ENCODE results near the gene NLRC5. TPM values are rescaled to one million over a fixed set of nuclear protein-coding genes. Genes with fewer than 3 reads are reported as not detected.

NLRC5 gene
- total RNA-seq, 1 donor from 2014 or later, result 47.5 TPM

GRCh38 chr16:56997264-56997663, 7.9 kb downstream of the NLRC5 start:
- no peak for TF ChIP-seq CTCF (IDR thresholded peaks at IDR 0.05)
- H3K27me3 ChIP-seq (ENCODE audit: low read depth), result no peaks in the 10 kb centered on the region
- ATAC-seq, result no peak
- no peaks in the 10 kb centered on the region for H3K9me3 ChIP-seq
- H3K36me3 ChIP-seq, result no peaks in the 10 kb centered on the region
- intact Hi-C loops (cut with DNase I), result no loop called here
- DNase-seq, result no peak
- H3K4me1 ChIP-seq, result peaks cover 47% of the 10 kb centered on the region
- H3K27ac ChIP-seq, result no peak overlapping the region
- no peak overlapping the region for H3K4me3 ChIP-seq

- H3K36me3 ChIP-seq, result no peaks in the 10 kb centered on the region
- peaks cover 47% of the 10 kb centered on the region for H3K4me1 ChIP-seq
- H3K4me3 ChIP-seq, result no peak overlapping the region
- no peak for TF ChIP-seq CTCF (IDR thresholded peaks at IDR 0.05)
- no peaks in the 10 kb centered on the region for H3K9me3 ChIP-seq
- ATAC-seq, result no peak
- DNase-seq, result no peak
- intact Hi-C loops (cut with DNase I), result no loop called here
- no peaks in the 10 kb centered on the region for H3K27me3 ChIP-seq (ENCODE audit: low read depth)
- no peak overlapping the region for H3K27ac ChIP-seq
These were observed 8.6 kb downstream of the NLRC5 start for GRCh38 chr16:56997931-56998330.

GRCh38 chr16:56998352-56998751, 9.0 kb downstream of the NLRC5 start:
- Histone ChIP-seq H3K36me3 (no peaks in the 10 kb centered on the region), H3K4me3 (no peak overlapping the region), H3K9me3 (no peaks in the 10 kb centered on the region), H3K27me3 (ENCODE audit: low read depth) (no peaks in the 10 kb centered on the region), H3K4me1 (peaks cover 47% of the 10 kb centered on the region), H3K27ac (no peak overlapping the region)
- ATAC-seq (no peak), DNase-seq (no peak)
- no peak for TF ChIP-seq CTCF (IDR thresholded peaks at IDR 0.05)
- intact Hi-C loops (cut with DNase I), result no loop called here

- no peaks in the 10 kb centered on the region for H3K36me3 ChIP-seq
- H3K4me3 ChIP-seq, result no peak overlapping the region
- TF ChIP-seq CTCF (IDR thresholded peaks at IDR 0.05), result no peak
- H3K9me3 ChIP-seq, result no peaks in the 10 kb centered on the region
- no peaks in the 10 kb centered on the region for H3K27me3 ChIP-seq (ENCODE audit: low read depth)
- H3K27ac ChIP-seq, result peak overlapping the region; percentile 64
- ATAC-seq (no peak), DNase-seq (no peak)
- intact Hi-C loops (cut with DNase I), result no loop called here
- peaks cover 47% of the 10 kb centered on the region for H3K4me1 ChIP-seq
These were observed 9.5 kb downstream of the NLRC5 start for GRCh38 chr16:56998861-56999260.

GRCh38 chr16:56999409-57000270, 10.3 kb downstream of the NLRC5 start:
- peaks cover 6% of the 10 kb centered on the region for H3K36me3 ChIP-seq
- H3K27me3 ChIP-seq (ENCODE audit: low read depth), result no peaks in the 10 kb centered on the region
- intact Hi-C loops (cut with DNase I), result no loop called here
- DNase-seq (no peak), ATAC-seq (peak; percentile 23 to 31)
- peaks cover 42% of the 10 kb centered on the region for H3K4me1 ChIP-seq
- H3K4me3 ChIP-seq, result no peak overlapping the region
- no peak for TF ChIP-seq CTCF (IDR thresholded peaks at IDR 0.05)
- H3K9me3 ChIP-seq, result no peaks in the 10 kb centered on the region
- H3K27ac ChIP-seq, result peak overlapping the region; percentile 64

Measured in lower lobe of right lung (tissue), 2 donors.